ENCODE data around the gene LRP4. TPM values are rescaled to one million over a fixed set of nuclear protein-coding genes. Genes with fewer than 3 reads are reported as not detected.

Gene LRP4
- total and polyA plus RNA-seq, 2 of the 13 experiments (the other 11 are each of a cell fraction or from before 2014, with no cell fraction given): 4.7 to 13.3 TPM

- TF ChIP-seq AHDC1 (CRISPR knock-in tag; IDR thresholded peaks at IDR 0.05; ENCODE audit: borderline replicate concordance) (no peak), TFDP2 (CRISPR knock-in tag; IDR thresholded peaks at IDR 0.05) (no peak; the same call in 1 of the 2 replicates), ZNF567 (CRISPR knock-in tag; IDR thresholded peaks at IDR 0.05; ENCODE audit: borderline replicate concordance) (no peak), SRSF9 (IDR thresholded peaks at IDR 0.05; ENCODE audit: borderline replicate concordance, insufficient read depth, low read depth, low read length, poor library complexity, severe bottlenecking) (no peak), ZNF781 (CRISPR knock-in tag; IDR thresholded peaks at IDR 0.05; ENCODE audit: borderline replicate concordance, not compliant biosample characterization) (no peak), MED1 (CRISPR knock-in tag; IDR thresholded peaks at IDR 0.05) (peak; percentile 39; the same call in 1 of the 2 replicates), SATB2 (CRISPR knock-in tag; IDR thresholded peaks at IDR 0.05) (no peak), ZNF737 (CRISPR knock-in tag; IDR thresholded peaks at IDR 0.05; ENCODE audit: borderline replicate concordance) (no peak), ARID3A (IDR thresholded peaks at IDR 0.05; ENCODE audit: low read depth, low read length) (no peak), ARNT2 (CRISPR knock-in tag; IDR thresholded peaks at IDR 0.05; ENCODE audit: low read depth) (no peak), SMARCC2 (IDR thresholded peaks at IDR 0.05) (no peak), NKX3-1 (CRISPR knock-in tag; IDR thresholded peaks at IDR 0.05) (no peak), ZFYVE20 (CRISPR knock-in tag; IDR thresholded peaks at IDR 0.05; ENCODE audit: borderline replicate concordance, low read depth) (no peak), MED13 (CRISPR knock-in tag; IDR thresholded peaks at IDR 0.05) (no peak), ZNF354B (CRISPR knock-in tag; IDR thresholded peaks at IDR 0.05) (no peak), ZSCAN31 (CRISPR knock-in tag; IDR thresholded peaks at IDR 0.05; ENCODE audit: low read depth) (no peak), RBFOX2 (IDR thresholded peaks at IDR 0.05; ENCODE audit: low read depth, low read length) (peak; percentile 35; the same call in 1 of the 2 replicates), SNAPC5 (CRISPR knock-in tag; IDR thresholded peaks at IDR 0.05; ENCODE audit: borderline replicate concordance) (no peak), ASH2L (IDR thresholded peaks at IDR 0.05; ENCODE audit: insufficient read length, low read depth, low read length) (peak; percentile 84), FOXM1 (CRISPR knock-in tag; IDR thresholded peaks at IDR 0.05) (no peak)
Observed at GRCh38 chr11:46936138-46937110, 18.1 kb upstream of the LRP4 start, which contains the start of gene CSTPP1 (continued).

Measured in HepG2 (cell line).